CD4-positive, alpha-beta T cell treated with Interleukin-4 for 4 hours (primary cell): ENCODE data around the gene CAPSL.
"Not testable (repeated sequence)": the region's sequence is repeated elsewhere in the genome, so short reads cannot be mapped to it uniquely, and the experiment has no call there.

Source experiments
- DNase-seq: peaks from one replicate; pipeline ENCODE4 v3.0.0-alpha.2; 2020

The CAPSL gene

DNA sequence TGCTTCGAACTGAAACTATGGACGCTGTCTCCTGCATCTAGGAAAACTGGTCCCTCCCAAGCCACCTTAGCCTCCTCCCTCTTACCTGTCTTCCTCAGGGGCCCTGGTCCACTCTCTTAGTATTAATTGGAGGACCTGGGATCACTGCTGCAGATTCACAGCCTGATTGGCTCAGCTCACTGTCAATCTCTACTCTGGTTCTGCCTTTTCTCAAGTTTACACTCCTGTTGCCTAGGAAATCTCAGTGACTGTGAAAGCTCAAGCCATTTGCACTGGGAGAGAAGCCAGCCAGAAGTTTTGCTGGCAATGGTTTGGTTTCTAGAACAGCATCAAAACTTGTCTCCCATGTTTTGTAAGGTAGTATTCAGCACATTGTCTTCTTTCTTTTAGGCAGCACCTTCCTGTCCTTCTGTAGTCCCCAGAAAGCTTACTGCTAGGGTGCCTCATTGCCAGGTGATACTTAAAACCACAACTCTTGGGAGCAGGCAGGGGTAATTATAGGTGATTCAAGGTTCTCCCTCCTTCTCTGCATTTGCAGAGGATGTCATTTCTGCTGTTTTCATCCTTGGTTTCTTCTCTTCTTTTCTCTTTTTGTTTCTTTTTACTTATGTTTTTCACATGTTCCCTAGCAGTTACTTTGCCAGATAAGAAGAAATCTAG is at the start of gene CAPSL:
TSS of gene CAPSL (minus strand) at position 55 of the 660 bp plus-strand sequence. CDS start 17,502 bp downstream, outside the sequence.
- DNase-seq, result no peak

DNA sequence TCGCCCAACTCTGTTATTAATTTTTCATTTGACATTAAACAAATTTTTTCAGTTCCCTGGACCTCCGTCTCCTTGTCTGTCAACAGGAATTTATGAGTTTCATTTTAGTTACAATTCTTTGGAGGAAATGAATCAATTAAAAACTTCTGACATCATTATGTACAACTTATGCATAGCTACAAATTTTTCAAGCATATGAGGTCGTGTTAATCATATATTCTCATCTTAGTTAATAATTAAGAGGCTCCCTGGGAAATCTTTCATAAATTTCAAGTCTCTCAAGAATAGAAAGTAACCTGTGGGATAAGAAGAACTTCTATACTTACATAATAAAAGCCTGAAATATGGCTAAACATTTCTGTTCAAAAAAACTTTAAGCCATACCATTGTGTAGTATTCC is 49.4 kb upstream of the CAPSL start:
- DNase-seq, result no peak

DNA sequence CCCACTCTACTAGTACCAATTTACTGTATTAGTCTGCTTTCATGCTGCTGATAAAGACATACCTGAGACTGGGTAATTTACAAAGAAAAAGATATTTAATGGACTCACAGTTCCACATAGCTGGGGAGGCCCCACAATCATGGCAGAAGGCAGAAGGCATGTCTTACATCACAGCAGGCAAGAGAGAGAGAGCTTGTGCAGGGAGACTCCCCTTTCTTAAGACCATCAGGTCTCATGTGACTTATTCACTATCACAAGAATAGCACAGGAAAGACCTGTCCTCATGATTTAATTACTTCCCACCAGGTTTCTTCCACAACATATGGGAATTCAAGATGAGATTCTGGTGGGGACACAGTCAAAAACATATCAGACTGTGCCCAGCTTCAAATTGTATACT is 41.3 kb upstream of the CAPSL start:
- DNase-seq, result no peak

DNA sequence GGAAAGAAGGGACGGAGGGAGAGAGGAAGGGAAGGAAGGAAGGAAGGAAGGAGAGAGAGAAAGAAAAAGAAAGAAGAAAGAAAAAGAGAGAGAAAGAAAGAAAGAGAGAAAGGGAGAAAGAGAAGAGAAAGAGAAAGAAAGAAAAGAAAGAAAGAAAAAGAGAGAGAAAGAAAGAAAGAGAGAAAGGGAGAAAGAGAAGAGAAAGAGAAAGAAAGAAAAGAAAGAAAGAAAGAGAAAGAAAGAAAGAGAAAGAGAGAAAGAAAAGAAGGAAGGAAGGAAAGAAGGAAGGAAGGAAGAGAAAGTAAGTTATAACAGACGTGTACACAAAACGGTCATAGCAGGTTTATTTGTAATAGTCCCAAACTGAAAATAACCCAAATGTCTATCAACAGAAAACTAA is 38.4 kb upstream of the CAPSL start:
- not testable (repeated sequence) for DNase-seq

DNA sequence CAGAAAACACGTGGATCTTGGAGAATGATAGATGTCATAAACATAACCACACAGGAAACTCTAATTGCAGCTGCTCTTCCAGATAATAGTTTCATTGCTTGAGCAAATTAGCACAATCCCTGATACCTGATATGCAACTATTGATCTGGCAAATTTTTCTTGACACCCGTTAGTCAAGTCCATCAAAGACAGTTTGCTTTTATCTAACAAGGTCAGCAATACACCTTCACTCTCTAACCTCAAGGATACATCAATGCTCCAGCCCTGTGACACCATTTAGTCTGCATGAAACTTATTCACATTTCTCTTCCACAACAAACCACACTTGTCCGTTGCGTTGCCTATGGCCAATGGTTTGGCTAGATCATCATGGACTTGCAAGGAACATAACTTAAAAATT is 36.1 kb upstream of the CAPSL start:
- DNase-seq, result no peak

DNA sequence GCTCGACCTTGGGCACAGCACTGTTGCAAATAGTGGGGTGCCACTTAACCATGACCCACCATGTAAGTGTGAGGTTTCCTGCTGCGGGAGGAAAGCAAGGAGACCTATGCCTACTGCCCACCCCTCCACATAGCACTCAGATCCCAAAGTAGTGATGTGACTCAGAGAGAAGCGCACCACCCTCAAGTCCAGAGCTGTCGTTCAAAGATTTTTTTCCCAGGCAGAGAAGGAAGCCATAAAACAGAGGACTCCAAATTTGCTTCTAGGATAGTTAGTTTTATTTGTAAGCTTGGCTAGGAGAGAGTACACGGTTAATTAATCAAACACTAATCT is 33.4 kb upstream of the CAPSL start:
- DNase-seq, result no peak

DNA sequence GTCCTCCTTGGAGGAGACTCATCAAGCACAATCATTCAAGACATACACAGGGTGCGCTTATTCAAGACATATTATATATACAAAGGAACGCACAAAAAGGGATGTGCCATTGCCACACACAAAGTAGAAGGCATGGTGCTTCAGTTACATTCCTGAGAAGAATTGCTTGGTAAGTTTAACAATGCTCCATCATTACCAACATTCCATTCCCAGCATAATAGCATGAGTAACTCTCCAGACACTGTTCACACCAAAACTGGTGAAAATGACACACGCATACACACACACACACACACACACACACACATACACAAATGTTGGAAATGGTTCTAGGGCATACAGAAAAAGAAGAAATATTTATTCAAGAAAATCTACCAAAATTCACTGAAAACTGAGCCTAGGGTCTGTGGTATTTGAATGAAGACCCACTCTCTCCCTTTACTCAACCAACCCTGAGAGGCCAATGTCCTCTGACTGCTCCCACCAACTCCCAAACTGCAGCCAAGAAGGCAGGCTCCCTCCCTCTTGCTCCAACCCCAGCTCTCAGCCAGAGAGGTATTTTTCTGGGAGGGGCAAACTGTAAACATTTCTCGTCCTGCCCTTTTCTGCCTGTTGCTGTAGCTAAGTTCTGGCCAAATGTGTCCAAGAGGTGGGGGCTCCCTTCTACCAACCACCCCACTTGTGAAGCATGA is 32.9 kb upstream of the CAPSL start:
- no peak for DNase-seq

DNA sequence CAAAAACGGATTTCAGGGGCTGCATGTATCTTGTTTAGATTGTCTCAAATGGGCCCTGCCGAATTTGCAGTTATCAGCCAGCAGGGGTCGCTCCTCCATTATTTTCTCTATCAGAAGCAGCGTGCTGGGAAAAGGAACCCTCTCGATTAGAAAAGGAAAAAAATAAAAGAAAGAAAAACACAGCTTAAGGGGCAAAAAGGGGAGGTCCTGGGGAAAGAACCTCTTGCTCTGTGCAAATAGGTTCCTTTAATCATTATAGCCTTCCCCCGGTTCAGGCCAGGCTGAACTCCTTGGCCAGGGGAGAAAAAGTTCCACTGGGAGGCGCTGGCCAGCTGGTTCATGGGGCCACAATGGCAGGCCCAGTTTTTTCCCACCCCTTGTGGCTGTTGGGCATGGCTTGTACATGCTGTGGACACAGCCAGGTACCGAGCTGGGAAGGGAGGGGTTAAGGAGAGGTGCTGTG is 25.0 kb upstream of the CAPSL start:
- no peak for DNase-seq

DNA sequence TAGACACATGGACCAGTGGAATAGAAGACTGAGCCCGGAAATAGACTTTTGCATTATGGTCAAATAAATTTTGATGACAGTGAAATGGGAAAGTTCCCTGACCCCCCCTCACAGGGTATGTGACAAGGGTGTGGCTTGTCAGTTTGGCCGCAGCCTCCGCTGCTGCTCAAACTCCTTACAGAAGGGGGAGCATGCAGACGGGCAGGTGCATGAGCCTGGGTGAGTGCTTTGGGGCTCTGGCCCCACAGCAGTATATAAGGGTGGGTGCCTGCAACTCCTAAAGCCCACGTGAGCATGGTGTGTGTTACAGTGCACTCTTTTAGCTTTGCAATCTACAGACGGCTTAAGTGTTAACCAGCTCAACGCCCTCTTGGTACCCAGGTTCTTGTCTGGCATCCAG is 21.9 kb upstream of the CAPSL start:
- DNase-seq, result no peak

DNA sequence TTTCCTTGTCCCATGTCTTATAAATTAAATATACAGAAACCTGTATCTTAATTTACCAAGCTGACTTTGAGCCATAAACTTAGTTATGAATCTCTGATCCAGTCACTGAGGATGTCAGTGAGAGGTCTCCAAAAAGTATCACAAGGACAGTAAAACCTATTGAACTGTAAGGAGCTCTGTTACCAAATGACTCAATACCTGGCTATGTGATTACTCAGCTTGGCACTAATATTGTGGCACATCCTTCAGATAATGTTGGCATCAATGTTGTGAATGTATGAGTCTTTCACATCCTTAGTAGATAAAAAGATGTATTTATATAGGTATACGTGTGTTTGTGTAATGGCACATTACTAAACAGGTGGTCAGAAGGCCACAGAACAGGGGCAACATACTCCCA is 18.0 kb upstream of the CAPSL start:
- DNase-seq, result no peak

DNA sequence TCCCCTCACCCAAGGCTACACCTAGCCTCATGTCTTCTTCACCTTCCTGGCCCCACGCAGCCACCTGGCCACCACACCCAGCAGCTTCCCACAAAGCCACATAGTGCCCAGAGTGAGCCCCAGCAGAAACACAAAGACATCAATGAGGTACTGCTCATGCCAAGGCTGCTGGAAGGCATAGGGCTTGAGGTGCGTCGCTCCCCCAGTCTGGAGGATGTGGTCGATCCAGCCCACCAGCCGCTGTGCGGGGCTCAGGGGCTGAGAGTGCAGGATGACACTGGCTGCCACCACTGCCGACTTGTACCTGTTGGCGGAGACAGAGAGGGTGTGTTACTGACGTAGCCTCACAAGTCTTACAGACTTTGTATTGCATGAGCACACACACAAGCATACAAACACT is 15.8 kb upstream of the CAPSL start:
- no peak for DNase-seq

DNA sequence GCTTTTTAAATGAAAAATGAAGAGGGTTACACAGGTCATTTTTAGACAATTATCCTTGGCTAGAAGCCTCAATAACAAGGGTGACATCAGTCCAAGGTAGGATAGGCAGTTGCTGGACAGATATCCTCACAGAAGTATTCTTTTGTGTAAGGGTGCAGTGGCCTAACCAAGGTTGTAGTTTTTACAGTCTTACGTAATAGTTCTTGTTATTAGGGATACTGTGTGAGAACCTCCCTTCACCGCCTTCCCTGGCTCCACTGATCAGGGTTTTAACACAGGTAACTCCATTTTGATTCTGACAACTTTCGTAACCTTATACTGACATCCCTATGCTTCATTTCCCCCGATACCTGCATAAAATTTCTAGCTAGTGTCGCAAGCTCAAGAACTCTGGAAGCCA is 8.7 kb upstream of the CAPSL start:
- no peak for DNase-seq

DNA sequence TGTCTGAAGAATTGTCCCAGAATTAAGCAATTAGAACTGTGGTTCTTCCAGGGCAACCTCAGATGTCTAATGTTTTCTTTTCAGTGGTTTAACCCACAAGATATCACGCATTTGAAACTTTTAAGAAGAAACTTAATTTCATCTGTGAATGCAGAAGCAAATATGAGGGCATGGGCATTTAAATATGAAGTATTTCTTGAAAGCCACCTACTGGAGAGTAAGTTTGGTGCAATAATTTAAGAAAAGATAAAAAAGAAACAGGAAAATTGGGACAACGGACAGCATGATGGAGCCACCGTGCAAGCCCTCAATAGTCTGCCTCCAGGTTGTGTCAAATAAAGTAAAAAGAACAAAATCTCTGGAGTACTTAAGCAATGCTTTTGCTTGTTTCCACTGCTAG is 1.2 kb upstream of the CAPSL start:
- no peak for DNase-seq

DNA sequence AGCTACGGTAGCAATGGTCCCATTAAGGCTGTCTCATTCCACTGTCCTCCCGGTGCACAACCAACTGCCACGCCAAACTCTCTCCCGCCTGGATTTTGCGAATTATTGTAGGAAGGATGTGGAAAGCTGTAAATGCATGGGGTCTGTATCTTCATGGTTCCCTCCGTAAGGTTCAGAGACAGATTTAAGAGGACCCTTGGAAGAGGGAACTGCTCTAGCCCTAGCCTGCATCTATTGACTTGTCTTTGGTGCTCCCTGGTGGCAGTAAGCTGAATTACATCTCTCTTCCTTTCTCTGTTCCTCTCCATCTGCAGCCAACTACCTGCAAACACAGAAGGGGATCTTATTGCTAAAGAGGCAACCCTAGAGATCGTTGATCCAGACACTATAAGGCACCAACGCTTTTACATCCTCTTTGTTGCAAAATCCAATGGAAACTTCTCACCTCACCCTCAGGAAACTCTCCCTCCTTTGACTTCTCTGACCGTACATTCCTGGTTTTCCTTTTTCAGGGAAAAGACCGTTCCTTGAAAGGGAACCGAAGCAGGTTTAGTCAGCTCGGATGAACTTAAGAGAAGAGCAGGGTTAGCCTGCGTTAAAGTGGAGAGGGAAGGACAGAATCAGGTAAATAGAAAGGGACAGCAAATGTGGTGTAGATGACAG is 11.9 kb downstream of the CAPSL start:
- peak; percentile 72 for DNase-seq

DNA sequence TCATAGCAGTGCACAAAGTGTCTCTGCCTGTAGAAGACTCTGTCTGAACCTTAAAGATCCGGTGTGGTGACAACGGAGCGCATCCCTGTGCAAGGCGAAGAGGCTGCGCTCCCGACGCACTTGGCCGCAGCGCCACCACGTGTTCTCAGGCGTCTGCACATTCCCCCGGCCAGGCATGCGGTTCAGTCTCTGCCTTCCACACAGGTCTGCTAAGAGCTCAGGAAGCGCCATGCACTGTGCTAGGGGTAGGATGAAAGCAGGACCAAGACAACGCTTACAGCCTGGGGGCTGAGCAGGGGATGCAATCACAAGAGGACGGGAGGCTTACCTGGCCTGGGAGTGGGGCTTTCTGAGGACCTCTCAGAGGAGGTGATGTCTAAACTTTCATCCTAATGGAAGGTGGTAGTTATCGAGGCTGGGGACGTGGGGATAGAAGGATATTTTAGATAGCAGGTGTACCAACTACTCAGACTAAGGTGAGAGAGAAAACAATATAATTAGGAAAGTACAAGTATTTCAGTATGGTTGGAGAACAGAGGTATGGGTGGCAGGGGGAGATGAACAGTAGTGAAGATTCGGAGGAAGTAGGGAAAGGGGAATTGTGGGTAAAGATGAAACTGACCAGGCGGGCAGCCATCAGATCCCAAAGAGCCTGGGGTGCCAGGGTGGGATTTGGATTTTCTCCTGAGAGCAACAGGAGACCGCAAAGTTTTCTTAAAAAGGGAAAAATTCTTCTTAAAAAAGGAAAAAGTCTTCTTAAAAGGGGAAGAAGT is 13.3 kb downstream of the CAPSL start:
- DNase-seq, result peak; percentile 91

DNA sequence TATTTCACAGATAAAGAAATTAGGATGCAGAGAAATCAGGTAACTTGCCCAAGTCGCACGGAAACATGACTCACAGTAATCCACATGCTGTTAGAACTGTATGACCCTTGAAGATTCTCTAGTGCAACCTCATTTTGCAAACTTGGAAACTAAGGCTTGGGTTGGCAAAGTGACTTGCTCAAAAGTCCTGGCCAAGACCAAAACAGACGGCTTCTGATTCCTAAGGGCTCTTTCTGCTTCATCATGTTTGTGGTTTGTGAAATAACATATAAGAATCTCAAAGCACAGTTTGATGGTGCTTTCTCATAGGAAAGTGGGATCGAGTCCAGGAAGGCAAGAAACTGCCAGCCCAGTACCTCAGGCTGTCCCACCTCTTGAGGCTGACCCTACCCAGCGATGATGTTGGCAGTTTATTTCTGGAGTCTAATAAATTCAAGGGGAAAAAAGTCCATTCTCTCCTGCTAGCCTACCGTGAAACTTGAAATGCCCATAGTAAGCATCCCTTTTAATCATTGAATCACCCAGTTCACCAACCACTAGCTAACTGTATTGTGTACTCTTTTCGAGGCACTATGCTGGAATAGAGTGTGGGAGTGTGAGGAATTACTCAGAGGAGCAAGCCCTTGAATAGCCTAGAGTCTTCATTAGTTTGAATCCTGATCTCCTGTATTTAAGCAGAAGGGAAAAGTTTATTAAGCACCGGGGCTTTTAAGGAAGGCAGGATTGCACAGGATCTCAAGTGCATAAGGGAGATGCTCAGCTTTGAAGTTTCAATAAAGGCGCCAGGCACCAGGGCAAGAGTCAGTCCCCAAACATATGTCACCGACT is 14.1 kb downstream of the CAPSL start:
- peak; percentile 45 for DNase-seq

DNA sequence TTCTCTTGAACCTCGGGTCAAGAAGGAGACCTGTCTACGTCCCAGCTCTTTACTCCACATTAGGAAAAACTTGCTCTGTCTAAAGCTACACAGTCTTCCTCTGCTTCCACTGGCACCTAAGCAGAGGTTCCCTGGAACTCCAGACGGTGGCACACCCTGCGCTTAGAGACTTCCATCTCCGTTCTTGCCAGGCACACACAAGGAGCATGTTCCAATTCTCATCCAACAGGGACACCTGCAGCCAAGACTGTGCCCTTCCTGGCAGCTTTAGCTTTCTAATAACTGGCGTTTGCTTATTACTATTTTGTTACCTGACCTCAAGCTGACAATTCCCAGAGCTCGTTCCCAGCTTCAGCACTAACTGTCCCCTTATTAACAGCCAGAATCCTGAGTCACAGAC is 16.0 kb downstream of the CAPSL start:
- no peak for DNase-seq

DNA sequence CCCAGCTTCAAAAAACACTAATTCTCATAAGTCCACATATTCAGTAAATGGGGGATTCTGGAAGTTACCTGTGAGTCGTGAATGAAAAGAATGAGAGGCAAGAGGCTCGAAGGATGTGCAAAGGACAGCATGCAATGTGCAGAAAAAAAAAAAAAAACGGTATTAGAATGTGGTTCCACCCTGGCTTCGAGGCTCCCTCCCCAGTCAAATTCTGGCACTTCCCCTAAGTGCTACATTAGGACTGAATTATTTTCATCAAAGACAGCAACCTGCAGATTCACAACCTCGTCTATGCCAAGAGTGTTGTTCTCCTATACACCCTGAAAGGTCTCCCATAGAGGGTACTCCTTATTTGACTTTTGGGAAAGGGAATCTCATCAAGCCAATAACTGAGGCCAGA is 16.5 kb downstream of the CAPSL start:
- DNase-seq, result no peak

DNA sequence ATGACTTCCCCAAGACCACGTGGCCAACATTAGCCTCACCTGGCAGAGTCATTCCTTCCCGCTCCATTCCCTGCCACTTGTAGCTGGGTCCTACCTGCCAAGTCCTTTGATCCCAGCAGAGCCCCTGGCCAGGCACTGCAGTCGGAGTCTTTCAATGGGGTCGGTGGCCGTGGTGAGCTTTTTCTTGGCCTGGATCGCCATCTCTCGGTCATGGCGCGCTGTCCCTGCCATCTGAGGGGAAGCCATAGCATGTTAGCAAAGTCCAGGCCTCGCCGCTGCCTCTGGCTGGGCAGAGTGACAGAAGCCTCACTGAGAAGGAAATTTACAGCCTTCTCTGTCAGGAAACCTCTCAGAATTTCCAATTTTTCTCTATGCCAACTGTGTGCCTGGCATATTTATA is 17.5 kb downstream of the CAPSL start:
- no peak for DNase-seq

DNA sequence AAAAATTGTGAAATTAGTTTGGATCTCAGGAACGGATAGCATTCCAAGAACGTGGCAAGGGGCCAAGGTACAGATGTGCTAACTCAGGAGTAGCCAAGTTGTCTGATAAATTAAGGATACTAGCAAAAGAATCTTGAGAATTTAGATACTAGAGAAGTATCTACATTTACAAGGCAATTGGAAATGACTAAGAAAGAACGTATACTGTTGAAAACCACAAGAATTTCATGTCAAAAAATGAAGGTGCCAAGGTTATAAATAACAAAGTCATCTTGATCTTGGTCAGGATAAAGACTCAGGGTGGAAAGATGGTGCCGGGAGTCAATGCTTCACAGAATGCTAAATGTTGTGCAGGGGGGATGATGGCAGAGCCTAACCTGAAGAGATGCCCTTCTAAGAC is 19.2 kb downstream of the CAPSL start:
- no peak for DNase-seq

DNA sequence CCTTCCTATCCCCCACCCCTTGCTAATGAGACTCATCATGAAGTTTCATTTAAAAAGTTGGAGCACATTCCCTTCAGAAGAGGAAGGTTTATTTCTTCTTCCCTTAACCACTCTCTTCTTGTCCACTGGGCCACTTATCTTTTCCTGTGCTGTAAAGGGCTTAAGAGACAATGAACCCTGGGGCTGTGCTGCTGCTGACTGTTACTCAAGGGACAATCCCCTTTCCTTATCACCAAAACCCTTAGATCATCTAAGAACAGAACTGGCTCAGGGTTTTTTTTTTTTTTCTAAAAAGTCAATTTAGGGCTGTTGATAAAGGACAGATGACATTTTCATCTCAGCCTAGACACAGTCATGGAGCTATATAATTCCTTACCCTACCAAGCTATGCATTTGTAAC is 29.6 kb downstream of the CAPSL start:
- no peak for DNase-seq

DNA sequence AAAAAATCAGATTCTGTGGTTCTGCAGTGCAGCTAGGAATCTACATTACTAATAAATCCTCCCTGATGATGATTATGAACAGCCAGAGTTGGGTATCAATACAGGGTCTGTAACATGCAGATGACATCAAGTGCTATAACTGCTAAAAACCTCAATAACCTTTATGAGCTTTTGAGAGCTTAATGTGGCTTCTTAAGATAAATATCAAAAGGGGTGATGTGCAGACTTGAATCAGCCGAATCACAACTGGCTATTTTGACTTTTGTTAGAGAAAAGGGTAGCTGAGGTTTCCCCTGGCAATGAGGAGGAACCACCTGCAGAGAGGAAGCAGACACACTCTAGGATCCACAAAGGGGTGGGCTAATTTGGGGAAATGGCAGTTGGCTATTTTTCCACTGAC is 30.2 kb downstream of the CAPSL start:
- no peak for DNase-seq
